Body of pancreas (tissue), 4 donors: ENCODE data around the gene NECTIN1. TPM values are rescaled to one million over a fixed set of nuclear protein-coding genes. Genes with fewer than 3 reads are reported as not detected.

Experiments used
- ATAC-seq: fragments of 150-250 bp; one replicate; pipeline ENCODE4 v1.9.1; 2016
- DNase-seq, 4 donors: peaks; one replicate each; pipeline ENCODE4 v3.0.0-alpha.2; 2019
- H3K27ac ChIP-seq, 4 donors: fragments of 200-600 bp; sonication (generic); 1 replicate in 3 of 4; 2 replicates in 1 of 4; pipeline versions ENCODE4 v1.5.1 to v1.6.1; 2016 to 2019; ENCODE audit warnings: mild to moderate bottlenecking in 1 of 4, mixed read lengths in 1 of 4, moderate library complexity in 1 of 4
- H3K27me3 ChIP-seq, 2 donors: fragments of 200-600 bp; sonication (generic); one replicate each; pipeline ENCODE4 v1.6.0; 2016; ENCODE audit warnings: mild to moderate bottlenecking in 1 of 2
- H3K36me3 ChIP-seq, 2 donors: fragments of 200-600 bp; sonication (generic); replicated peaks in 1 of 2; 2 replicates each; pipeline ENCODE4 v1.5.1; 2016; ENCODE audit warnings: low read depth in 2 of 2; ENCODE audit not compliant: insufficient read depth in 1 of 2
- H3K4me1 ChIP-seq: fragments of 200-600 bp; sonication (generic); one replicate; pipeline ENCODE4 v1.6.0; 2016
- H3K4me3 ChIP-seq, 2 donors: fragments of 200-600 bp; sonication (generic); 1 replicate in 1 of 2; 2 replicates in 1 of 2; pipeline ENCODE4 v1.5.1; 2016 to 2019
- H3K9me3 ChIP-seq, 3 donors: fragments of 200-600 bp; sonication (generic); 1 replicate in 2 of 3; 2 replicates in 1 of 3; pipeline ENCODE4 v1.5.1; 2016
- CTCF ChIP-seq, 7 experiments: fragments of 450-650 bp in 4 of 7; fragments of 200-600 bp in 3 of 7; sonication (generic) in 3 of 7; IDR thresholded peaks; one replicate each; pipeline ENCODE4 v1.5.1; 2016 to 2019; ENCODE audit warnings: antibody characterized with exemption in 7 of 7
- POLR2A ChIP-seq, 3 donors: fragments of 450-650 bp; IDR thresholded peaks; one replicate each; pipeline ENCODE4 v1.6.1; 2016; ENCODE audit warnings: antibody characterized with exemption in 3 of 3, mild to moderate bottlenecking in 2 of 3
- WGBS, 2 donors: methylation state at CpG; one replicate each; pipeline ENCODE4 v1.1.5; 2017; 5-methylcytosine and 5-hydroxymethylcytosine counted together
- intact Hi-C: fragments of 100-400 bp; cut with DNase I; formaldehyde crosslinking; loops from one replicate; pipeline ENCODE4 v1.15.1; 2023
- total RNA-seq, 2 donors: library from RNA; depleted of rRNA; stranded (reverse); fragments of >200 nt; gene quantifications; one replicate each; pipeline ENCODE4 v1.1.0, GENCODE V29; 2016

The NECTIN1 gene
- total RNA-seq, 2 donors from 2014 or later, result 7.3 to 31.6 TPM

- Histone ChIP-seq H3K27ac (no peak overlapping the region), H3K36me3 (no peaks in the 10 kb centered on the region), H3K9me3 (no peaks in the 10 kb centered on the region), H3K4me3 (no peak overlapping the region), H3K27me3 (no peaks in the 10 kb centered on the region), H3K4me1 (peaks cover 6% of the 10 kb centered on the region)
- 83 to 89% methylated on average over 9 of the region's 9 CpGs for WGBS, 2 donors
- ATAC-seq (no peak), DNase-seq (no peak)
- TF ChIP-seq CTCF (IDR thresholded peaks at IDR 0.05), result no peak
- no peak for TF ChIP-seq POLR2A (IDR thresholded peaks at IDR 0.05)
- intact Hi-C loops, result no loop called here
Observed at GRCh38 chr11:119771172-119771770, 42.3 kb upstream of the NECTIN1 start.

GRCh38 chr11:119765628-119766027, 36.6 kb upstream of the NECTIN1 start:
- no peak overlapping the region for H3K27ac ChIP-seq
- 86 to 92% methylated on average over 4 of the region's 4 CpGs for WGBS, 2 donors
- no peak for DNase-seq
- intact Hi-C loops, result no loop called here
- ATAC-seq, result no peak
- H3K4me3 ChIP-seq, result no peak overlapping the region
- H3K4me1 ChIP-seq, result peaks cover 11% of the 10 kb centered on the region
- no peaks in the 10 kb centered on the region for H3K9me3 ChIP-seq
- no peaks in the 10 kb centered on the region for H3K27me3 ChIP-seq
- TF ChIP-seq POLR2A (IDR thresholded peaks at IDR 0.05), result no peak
- TF ChIP-seq CTCF (IDR thresholded peaks at IDR 0.05), result no peak
- H3K36me3 ChIP-seq, result no peaks in the 10 kb centered on the region

- H3K4me1 ChIP-seq, result peaks cover 11% of the 10 kb centered on the region
- H3K4me3 ChIP-seq, result no peak overlapping the region
- peak; percentile 91 for ATAC-seq
- TF ChIP-seq CTCF (IDR thresholded peaks at IDR 0.05), result peak in 1 of 7 experiments; percentile 19
- TF ChIP-seq POLR2A (IDR thresholded peaks at IDR 0.05), result no peak
- no peaks in the 10 kb centered on the region for H3K36me3 ChIP-seq
- 27 to 41% methylated on average over 3 to 6 of the region's 6 CpGs for WGBS, 2 donors
- intact Hi-C loops, result no loop called here
- no peaks in the 10 kb centered on the region for H3K27me3 ChIP-seq
- H3K9me3 ChIP-seq, result no peaks in the 10 kb centered on the region
- peak overlapping the region in 2 of 4 donors; percentile 6 to 36 for H3K27ac ChIP-seq
- DNase-seq, result peak; percentile 66 to 83 (median 81)
Observed at GRCh38 chr11:119764108-119764868, 35.3 kb upstream of the NECTIN1 start.

- Histone ChIP-seq H3K36me3 (no peaks in the 10 kb centered on the region), H3K27me3 (no peaks in the 10 kb centered on the region), H3K9me3 (no peaks in the 10 kb centered on the region), H3K4me1 (peaks cover 11% of the 10 kb centered on the region), H3K4me3 (no peak overlapping the region), H3K27ac (no peak overlapping the region)
- DNase-seq (no peak), ATAC-seq (no peak)
- intact Hi-C loops, result no loop called here
- TF ChIP-seq CTCF (IDR thresholded peaks at IDR 0.05) (no peak), POLR2A (IDR thresholded peaks at IDR 0.05) (no peak)
- WGBS, 2 donors, result 91 to 92% methylated on average over 11 of the region's 11 CpGs
Observed at GRCh38 chr11:119763071-119763728, 34.2 kb upstream of the NECTIN1 start.
